ENCODE results near the gene HMCN1. TPM values are rescaled to one million over a fixed set of nuclear protein-coding genes. Genes with fewer than 3 reads are reported as not detected.

Gene HMCN1
- total and polyA plus RNA-seq, 8 donors, result 0.12 to 15.1 (median 0.86) TPM

- intact Hi-C loops (cut with DNase I; ENCODE audit: low total_unique reads), result no loop called here
- Histone ChIP-seq H3K9me3 (no peaks in the 10 kb centered on the region), H3K27me3 (no peaks in the 10 kb centered on the region), H3K36me3 (no peaks in the 10 kb centered on the region), H3K27ac (no peak overlapping the region), H3K4me1 (no peaks in the 10 kb centered on the region), H3K4me3 (no peak overlapping the region)
- no peak for DNase-seq
- TF ChIP-seq POLR2AphosphoS5 (IDR thresholded peaks at IDR 0.05) (no peak), POLR2A (IDR thresholded peaks at IDR 0.05) (no peak), CTCF (IDR thresholded peaks at IDR 0.05) (no peak), EP300 (IDR thresholded peaks at IDR 0.05) (no peak)
- 88 to 95% (median 92%) methylated on average over 1 of the region's 1 CpG for WGBS, 5 donors
These were observed 384.5 kb downstream of the HMCN1 start for GRCh38 chr1:186118724-186119123.

GRCh38 chr1:186122837-186123236 lies 388.6 kb downstream of the HMCN1 start:
- H3K4me3 ChIP-seq, result no peak overlapping the region
- WGBS, 5 donors, result 81 to 87% (median 85%) methylated on average over 9 of the region's 9 CpGs
- H3K4me1 ChIP-seq, result no peaks in the 10 kb centered on the region
- no peak for TF ChIP-seq EP300 (IDR thresholded peaks at IDR 0.05)
- no peak for TF ChIP-seq POLR2AphosphoS5 (IDR thresholded peaks at IDR 0.05)
- TF ChIP-seq CTCF (IDR thresholded peaks at IDR 0.05), result no peak
- no peak for TF ChIP-seq POLR2A (IDR thresholded peaks at IDR 0.05)
- no peak for DNase-seq
- H3K27me3 ChIP-seq, result no peaks in the 10 kb centered on the region
- H3K9me3 ChIP-seq, result no peaks in the 10 kb centered on the region
- H3K36me3 ChIP-seq, result no peaks in the 10 kb centered on the region
- intact Hi-C loops (cut with DNase I; ENCODE audit: low total_unique reads), result no loop called here
- no peak overlapping the region for H3K27ac ChIP-seq

GRCh38 chr1:186125035-186125434 lies 390.8 kb downstream of the HMCN1 start:
- H3K4me1 ChIP-seq, result no peaks in the 10 kb centered on the region
- DNase-seq, result no peak
- TF ChIP-seq CTCF (IDR thresholded peaks at IDR 0.05) (no peak), EP300 (IDR thresholded peaks at IDR 0.05) (no peak), POLR2A (IDR thresholded peaks at IDR 0.05) (no peak), POLR2AphosphoS5 (IDR thresholded peaks at IDR 0.05) (no peak)
- H3K9me3 ChIP-seq, result no peaks in the 10 kb centered on the region
- H3K27ac ChIP-seq, result no peak overlapping the region
- no peaks in the 10 kb centered on the region for H3K27me3 ChIP-seq
- intact Hi-C loops (cut with DNase I; ENCODE audit: low total_unique reads), result no loop called here
- 79 to 82% (median 80%) methylated on average over 4 of the region's 4 CpGs for WGBS, 5 donors
- no peaks in the 10 kb centered on the region for H3K36me3 ChIP-seq
- no peak overlapping the region for H3K4me3 ChIP-seq

GRCh38 chr1:186125511-186125910 lies 391.3 kb downstream of the HMCN1 start:
- H3K27ac ChIP-seq, result no peak overlapping the region
- no peaks in the 10 kb centered on the region for H3K36me3 ChIP-seq
- intact Hi-C loops (cut with DNase I; ENCODE audit: low total_unique reads), result no loop called here
- DNase-seq, result no peak
- no peak overlapping the region for H3K4me3 ChIP-seq
- H3K4me1 ChIP-seq, result no peaks in the 10 kb centered on the region
- TF ChIP-seq POLR2A (IDR thresholded peaks at IDR 0.05) (no peak), CTCF (IDR thresholded peaks at IDR 0.05) (no peak), POLR2AphosphoS5 (IDR thresholded peaks at IDR 0.05) (no peak), EP300 (IDR thresholded peaks at IDR 0.05) (no peak)
- no peaks in the 10 kb centered on the region for H3K9me3 ChIP-seq
- H3K27me3 ChIP-seq, result no peaks in the 10 kb centered on the region
- 86 to 96% (median 92%) methylated on average over 3 of the region's 3 CpGs for whole genome bisulfite sequencing, 5 donors

All from stomach (tissue), 9 donors.